CD4-positive, alpha-beta T cell treated with Interleukin-17A for 4 hours (primary cell): ENCODE results near the gene XK.
"Not testable (repeated sequence)": the region's sequence is repeated elsewhere in the genome, so short reads cannot be mapped to it uniquely, and the experiment has no call there.

Experiments used
- DNase-seq: peaks from one replicate; pipeline ENCODE4 v3.0.0-alpha.2; 2020; ENCODE audit warnings: mixed read lengths

XK gene

DNA sequence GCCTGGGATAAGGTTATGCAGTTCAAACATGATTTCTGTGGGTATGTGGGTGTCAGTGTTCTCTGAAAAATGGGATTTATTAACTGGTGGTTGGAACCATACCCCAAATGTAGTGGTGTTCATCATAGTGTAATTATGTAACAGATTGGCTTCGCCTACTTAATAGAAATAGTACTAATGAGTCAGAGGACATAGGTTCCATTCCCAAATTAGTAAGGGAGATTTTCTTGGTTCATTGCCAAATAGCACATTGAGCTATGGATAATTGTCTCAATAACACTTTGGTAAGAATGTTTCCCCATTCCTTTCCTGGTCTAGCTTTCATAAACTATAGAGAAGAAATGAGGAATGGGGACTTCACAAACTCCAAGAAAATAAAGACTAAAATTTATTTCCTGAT lies 73.8 kb downstream of the XK start:
- DNase-seq = no peak

DNA sequence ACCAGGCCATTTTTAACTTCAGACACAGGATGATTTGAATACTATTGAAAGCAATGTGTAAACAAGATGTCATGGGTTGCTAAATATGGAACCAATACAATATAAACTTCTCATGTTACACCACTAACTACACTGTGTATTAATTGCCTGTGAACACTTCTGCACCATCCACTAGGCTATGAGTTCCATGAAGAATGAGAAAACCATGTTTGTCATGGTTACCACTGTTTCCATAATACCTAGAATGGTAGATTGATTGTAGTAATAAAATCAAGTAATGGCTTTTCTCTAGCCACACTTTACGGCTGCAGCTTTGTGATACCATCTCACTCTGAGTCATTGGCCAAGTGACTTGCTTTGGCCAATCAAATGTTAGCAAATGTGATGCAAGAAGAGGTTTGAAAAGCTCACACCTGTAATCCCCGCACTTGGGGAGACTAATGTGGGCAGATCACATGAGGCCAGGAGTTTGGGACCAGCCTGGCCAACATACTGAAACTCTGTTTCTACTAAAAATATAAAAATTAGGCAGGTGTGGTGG lies 74.4 kb downstream of the XK start:
- DNase-seq = no peak

DNA sequence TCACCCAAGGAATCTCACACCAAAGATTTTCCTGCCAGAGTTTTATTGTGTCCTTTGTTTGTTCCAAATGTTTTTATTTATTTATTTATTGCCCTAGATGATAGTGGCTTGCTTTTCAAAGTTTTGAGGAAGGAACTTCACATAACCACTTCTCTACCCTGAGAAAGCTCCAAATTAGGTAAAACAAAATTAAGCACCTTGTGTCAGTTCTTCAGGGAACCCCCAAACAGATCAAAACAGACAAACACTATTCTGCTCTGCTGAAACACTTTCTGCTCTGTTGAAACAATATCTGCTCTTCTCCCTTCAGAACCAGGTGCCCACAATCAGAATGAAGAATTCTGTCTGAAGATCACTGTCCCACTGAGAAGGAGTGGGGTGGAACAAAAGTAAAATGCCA lies 77.8 kb downstream of the XK start:
- DNase-seq = no peak

DNA sequence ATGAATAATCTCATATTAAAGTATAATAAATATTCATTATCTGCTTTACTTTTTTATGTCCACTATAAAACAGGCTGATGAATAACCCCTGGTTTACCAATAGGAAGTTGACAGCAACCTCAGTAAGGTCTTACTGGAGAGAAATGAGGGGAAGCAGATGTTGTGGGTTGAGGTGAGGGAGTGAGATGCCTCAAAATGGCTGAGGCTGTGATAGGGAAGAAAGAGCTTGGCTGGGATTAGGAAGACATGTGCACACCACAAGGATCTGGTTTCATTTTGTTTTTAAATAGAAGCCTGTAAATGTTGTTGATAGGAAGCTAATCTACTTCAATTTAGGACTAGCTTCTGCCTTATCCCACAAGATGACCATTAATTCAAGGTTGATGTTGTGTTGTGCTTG lies 79.9 kb downstream of the XK start:
- DNase-seq = no peak

DNA sequence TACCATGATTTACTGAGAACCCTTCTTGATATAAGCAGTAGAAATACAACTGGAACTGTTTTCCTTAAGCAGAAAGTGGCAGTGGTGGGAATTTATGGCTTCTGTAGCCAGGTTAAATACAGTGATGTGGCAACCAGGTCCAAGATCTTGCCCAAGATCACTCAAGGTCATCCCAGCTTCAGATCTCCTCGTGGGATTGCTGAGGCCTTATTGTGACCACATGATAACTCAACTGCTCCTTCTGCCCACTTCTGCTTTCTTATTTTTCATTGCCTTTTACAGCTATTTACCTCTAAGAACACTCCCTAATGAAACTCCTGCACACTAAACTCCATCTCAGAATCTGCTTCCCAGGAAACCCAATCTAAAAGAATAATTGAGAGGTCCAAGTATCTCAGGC lies 81.8 kb downstream of the XK start:
- no peak for DNase-seq

DNA sequence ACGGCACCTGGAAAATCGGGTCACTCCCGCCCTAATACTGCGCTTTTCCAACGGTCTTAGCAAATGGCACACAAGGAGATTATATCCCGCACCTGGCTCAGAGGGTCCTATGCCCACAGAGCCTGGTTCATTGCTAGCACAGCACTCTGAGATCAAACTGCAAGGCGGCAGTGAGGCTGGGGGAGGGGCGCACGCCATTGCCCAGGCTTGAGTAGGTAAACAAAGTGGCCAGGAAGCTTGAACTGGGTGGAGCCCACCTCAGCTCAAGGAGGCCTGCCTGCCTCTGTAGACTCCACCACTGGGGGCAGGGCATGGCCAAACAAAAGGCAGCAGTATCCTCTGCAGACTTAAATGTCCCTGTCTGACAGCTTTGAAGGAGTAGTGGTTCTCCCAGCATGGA lies 83.3 kb downstream of the XK start:
- not testable (repeated sequence) for DNase-seq

DNA sequence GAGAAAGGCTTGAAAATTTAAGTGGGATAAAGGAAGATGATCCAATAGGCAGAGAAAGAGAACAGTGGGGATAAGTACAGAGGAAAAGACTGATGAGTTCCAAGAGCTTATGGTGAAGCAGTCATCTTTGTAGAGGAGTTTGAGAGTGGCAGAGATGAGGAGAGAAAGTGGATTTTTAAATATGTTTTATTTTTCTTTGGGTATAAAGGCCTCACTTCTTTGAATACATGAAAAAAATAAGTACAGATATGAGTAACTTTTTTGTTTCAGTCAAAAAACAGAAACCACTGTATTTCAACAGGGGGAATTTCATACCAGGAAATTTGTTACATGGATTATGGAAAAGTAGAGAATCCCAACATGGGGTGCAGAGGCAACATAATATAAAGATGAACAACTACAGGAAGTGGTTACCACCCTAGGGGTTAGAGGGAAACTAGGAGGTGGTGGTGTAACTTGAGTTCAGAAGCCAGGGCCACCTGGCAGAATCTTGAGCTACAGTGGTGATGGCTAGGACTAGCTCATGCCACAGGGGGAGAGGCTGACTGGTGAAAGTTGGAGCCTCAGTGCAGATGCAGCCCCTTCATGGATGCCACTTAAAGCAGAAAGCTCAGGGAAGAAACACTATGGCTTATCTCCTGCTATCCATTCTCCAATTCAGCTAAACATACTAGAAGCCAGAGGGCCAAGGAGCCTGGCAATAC lies 90.8 kb downstream of the XK start:
- DNase-seq = peak; percentile 11

DNA sequence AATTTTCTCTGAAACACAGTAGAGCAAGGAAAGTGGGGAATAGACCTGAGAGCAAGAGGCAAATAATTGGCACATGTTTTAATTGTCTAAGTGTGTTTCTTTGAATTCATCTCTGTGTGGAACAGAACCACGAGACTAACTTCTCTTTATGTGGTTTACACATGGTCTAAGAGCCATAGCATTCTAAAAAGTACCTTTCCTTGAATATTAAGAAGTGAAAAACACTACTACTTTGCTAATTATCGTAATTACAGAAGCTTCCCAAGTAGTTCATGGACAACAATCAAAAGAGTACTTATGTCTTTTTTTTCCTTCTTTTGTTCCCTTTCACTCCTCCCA lies 91.4 kb downstream of the XK start:
- DNase-seq = no peak

DNA sequence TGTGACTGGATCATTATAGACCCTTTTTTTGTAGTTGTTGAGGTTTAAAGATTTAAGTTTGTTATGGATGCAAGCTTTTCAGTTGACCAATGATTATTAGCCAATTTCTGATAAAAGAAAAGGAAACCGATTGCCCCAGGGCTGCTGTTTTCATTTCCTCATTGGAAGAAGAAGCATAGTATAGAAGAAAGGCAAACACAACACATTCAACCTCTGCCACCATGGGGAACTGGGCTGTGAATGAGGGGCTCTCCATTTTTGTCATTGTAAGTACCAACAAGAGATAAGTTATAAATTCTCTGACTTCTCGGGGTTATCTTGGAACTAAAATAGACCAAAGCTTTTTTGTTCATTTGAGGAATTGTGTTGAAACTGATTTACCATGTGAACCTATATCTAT lies 94.3 kb downstream of the XK start, which contains the start of gene CYBB:
Gene CYBB (plus strand): TSS at position 203 of the 400 bp plus-strand sequence. CDS start 19 bp downstream, at position 222.
- no peak for DNase-seq

DNA sequence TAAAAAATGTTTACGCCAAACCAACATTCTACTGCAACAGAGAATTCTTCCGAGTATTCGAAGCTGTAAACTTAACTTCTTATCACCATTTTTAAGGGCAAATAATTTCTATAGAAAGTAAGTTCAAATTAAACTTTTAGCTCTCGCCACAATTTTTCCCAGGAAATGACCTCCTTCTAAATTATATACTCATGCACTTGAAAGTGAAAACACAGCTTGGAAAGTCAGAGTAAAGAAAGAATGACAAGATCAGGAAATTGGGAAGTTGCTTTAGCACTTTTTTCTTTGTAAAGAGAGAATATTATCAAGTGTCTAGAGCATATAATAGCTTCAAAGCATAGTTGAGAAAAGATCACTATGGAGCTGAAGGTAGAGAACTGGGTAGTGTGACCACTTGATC lies 95.5 kb downstream of the XK start:
- DNase-seq = no peak
